ENCODE data around the gene ARHGEF4.

The ARHGEF4 gene

DNA sequence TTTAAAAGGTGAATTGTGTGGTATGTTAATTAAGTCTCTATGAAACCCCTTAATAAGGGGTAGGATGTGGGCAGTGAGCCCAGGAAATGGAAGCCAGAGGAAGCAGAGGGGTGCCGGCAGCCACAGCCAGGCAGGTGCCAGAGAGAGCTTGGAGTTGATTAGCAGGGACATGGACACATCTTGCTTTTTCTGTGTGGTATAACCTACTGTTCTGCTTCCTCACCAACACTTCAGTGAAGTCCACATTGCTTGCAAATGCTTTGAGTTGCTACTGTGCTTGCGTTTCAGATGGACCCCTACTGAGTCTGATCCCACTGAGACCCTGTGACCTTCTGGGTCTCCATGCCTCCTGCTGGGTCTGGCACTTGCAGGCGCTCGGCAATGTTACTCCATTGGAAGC lies 30.3 kb upstream of the ARHGEF4 start:
- no peak for DNase-seq
- no CpG with 5 or more reads among the region's 4 CpGs for WGBS (ENCODE audit: extremely low coverage, insufficient coverage, insufficient read length)
- no peaks in the 10 kb centered on the region for H3K79me1 ChIP-seq (ENCODE audit: low read length)
- no peak overlapping the region for H3K27ac ChIP-seq (ENCODE audit: low read depth, low read length)
- H2BK12ac ChIP-seq (ENCODE audit: low read length), result no peak overlapping the region
- no peak overlapping the region for H4K8ac ChIP-seq (ENCODE audit: low read depth, low read length)
- no peak overlapping the region for H3K4me3 ChIP-seq (ENCODE audit: low read depth, low read length)
- no peak overlapping the region for H3K4me2 ChIP-seq (ENCODE audit: low read length)
- H3K14ac ChIP-seq (ENCODE audit: low read length), result no peak overlapping the region
- no peak overlapping the region for H4K91ac ChIP-seq (ENCODE audit: low read depth, low read length)
- no peaks in the 10 kb centered on the region for H3K36me3 ChIP-seq (ENCODE audit: control insufficient read depth in 1 of 2, insufficient read depth in 2 of 2, low read length in 2 of 2)
- no peak overlapping the region for H2AFZ ChIP-seq (ENCODE audit: insufficient read depth, low read length, poor library complexity)
- H2BK120ac ChIP-seq (ENCODE audit: insufficient read depth, low read length, poor library complexity), result no peak overlapping the region
- no peak overlapping the region for H3K4ac ChIP-seq (ENCODE audit: low read depth, low read length)
- no peak overlapping the region for H3K23ac ChIP-seq (ENCODE audit: low read length)
- no peak overlapping the region for H3K9ac ChIP-seq (ENCODE audit: low read length)
- H3K9me3 ChIP-seq (ENCODE audit: insufficient read depth, low read depth, low read length), result no peaks in the 10 kb centered on the region
- no peaks in the 10 kb centered on the region for H3K79me2 ChIP-seq (ENCODE audit: control insufficient read depth, insufficient read depth, low read length, poor library complexity)
- H4K12ac ChIP-seq (ENCODE audit: low read depth, low read length), result no peak overlapping the region
- H3K4me1 ChIP-seq (ENCODE audit: control insufficient read depth in 1 of 2, insufficient read depth in 2 of 2, low read length in 2 of 2), result peaks cover 0 to 3% of the 10 kb centered on the region in 2 experiments
- no peak overlapping the region for H2AK5ac ChIP-seq (ENCODE audit: low read length)
- no peak overlapping the region for H2BK5ac ChIP-seq (ENCODE audit: low read depth, low read length, poor library complexity)
- H3K27me3 ChIP-seq (ENCODE audit: insufficient read depth, low read length), result no peaks in the 10 kb centered on the region
- no peak overlapping the region for H3K18ac ChIP-seq (ENCODE audit: low read length)

DNA sequence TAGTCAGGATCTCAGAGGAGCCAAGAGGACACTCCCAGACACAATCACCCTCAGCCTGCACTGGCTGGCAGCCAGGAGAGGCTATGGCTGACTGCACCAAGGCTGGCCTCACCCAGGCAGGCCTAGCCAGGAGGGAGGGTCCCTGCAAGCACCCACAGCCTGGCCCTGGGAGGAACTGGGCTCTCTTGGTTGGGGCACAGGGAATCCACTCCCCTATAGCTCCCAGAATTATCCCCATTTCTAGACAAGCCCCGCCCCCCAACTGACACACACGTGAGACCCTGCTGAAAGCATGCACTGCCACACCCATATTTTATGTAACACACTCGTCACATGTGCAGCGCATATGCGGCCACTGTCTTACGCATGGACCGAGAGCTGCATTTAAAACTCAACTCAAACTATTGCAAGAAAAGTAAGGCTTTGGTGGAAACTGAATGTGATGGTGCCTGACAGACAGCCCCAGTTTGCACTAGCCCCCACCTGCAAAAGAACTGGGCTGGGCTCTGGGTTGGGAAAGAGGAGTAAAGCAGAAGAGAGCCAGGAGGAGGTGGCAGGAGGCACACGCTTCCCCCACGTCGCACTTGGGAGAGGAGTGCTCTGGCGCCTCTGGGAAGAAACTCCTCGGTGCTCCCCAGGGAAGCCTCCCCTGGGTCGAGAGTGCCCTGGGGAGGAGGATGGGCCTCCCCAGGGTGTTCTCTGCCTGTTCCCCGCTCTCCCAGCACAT lies 28.9 kb upstream of the ARHGEF4 start:
- Histone ChIP-seq H3K36me3 (ENCODE audit: control insufficient read depth in 1 of 2, insufficient read depth in 2 of 2, low read length in 2 of 2) (no peaks in the 10 kb centered on the region), H3K79me2 (ENCODE audit: control insufficient read depth, insufficient read depth, low read length, poor library complexity) (no peaks in the 10 kb centered on the region), H2AFZ (ENCODE audit: insufficient read depth, low read length, poor library complexity) (no peak overlapping the region), H4K12ac (ENCODE audit: low read depth, low read length) (no peak overlapping the region), H2AK5ac (ENCODE audit: low read length) (no peak overlapping the region), H2BK5ac (ENCODE audit: low read depth, low read length, poor library complexity) (no peak overlapping the region), H3K27ac (ENCODE audit: low read depth, low read length) (no peak overlapping the region), H3K9ac (ENCODE audit: low read length) (no peak overlapping the region), H3K79me1 (ENCODE audit: low read length) (no peaks in the 10 kb centered on the region), H3K4me3 (ENCODE audit: low read depth, low read length) (no peak overlapping the region), H2BK12ac (ENCODE audit: low read length) (no peak overlapping the region), H3K14ac (ENCODE audit: low read length) (no peak overlapping the region), H2BK120ac (ENCODE audit: insufficient read depth, low read length, poor library complexity) (no peak overlapping the region), H3K23ac (ENCODE audit: low read length) (no peak overlapping the region), H3K18ac (ENCODE audit: low read length) (no peak overlapping the region), H3K27me3 (ENCODE audit: insufficient read depth, low read length) (no peaks in the 10 kb centered on the region), H3K4me1 (ENCODE audit: control insufficient read depth in 1 of 2, insufficient read depth in 2 of 2, low read length in 2 of 2) (peaks cover 0 to 3% of the 10 kb centered on the region in 2 experiments), H3K4me2 (ENCODE audit: low read length) (no peak overlapping the region), H3K9me3 (ENCODE audit: insufficient read depth, low read depth, low read length) (no peaks in the 10 kb centered on the region), H3K4ac (ENCODE audit: low read depth, low read length) (no peak overlapping the region), H4K91ac (ENCODE audit: low read depth, low read length) (no peak overlapping the region), H4K8ac (ENCODE audit: low read depth, low read length) (no peak overlapping the region)
- no CpG with 5 or more reads among the region's 14 CpGs for WGBS (ENCODE audit: extremely low coverage, insufficient coverage, insufficient read length)
- no peak for DNase-seq

DNA sequence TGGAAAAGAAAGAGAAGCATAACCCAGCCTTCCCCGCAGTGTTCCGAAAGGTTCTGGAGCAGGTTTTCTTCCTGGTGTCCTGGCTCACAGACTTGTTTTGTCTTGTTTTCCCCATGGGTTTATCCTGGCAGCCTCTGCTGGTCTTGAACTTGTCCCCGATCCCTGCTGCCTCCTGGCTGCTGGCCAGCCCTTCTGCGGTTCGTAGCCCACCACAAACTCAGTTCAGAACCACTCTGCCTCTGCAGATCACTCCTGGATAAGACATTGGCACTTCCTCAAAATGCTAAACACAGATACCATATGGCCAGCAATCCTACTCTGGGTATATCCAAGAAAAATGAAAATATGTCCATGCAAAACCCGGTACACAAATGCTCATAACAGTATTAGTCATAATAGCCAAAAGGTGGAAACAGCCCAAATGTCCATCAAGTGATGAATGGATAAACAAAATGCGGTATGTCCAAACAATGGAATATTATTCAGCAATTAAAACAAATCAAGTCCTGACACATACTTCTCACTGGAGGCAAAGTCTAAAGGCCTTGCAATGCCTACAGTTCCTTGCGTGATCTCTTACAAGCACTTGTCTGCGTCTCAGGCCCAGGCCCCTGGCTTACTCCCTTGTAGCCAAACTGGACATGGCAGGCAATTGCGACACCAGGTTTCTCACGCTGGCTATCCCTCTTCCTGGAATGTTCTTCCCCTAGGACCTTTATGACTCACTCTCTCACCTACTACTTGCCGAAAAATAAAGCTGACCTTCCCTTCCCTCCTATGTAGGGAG lies 28.0 kb upstream of the ARHGEF4 start:
- no peak overlapping the region for H4K8ac ChIP-seq (ENCODE audit: low read depth, low read length)

GRCh38 chr2:130810490-130810889 lies 26.2 kb upstream of the ARHGEF4 start:
- no peak overlapping the region for H2BK120ac ChIP-seq (ENCODE audit: insufficient read depth, low read length, poor library complexity)
- H4K91ac ChIP-seq (ENCODE audit: low read depth, low read length), result no peak overlapping the region
- no peak overlapping the region for H2AK5ac ChIP-seq (ENCODE audit: low read length)
- H2AFZ ChIP-seq (ENCODE audit: insufficient read depth, low read length, poor library complexity), result no peak overlapping the region
- H2BK5ac ChIP-seq (ENCODE audit: low read depth, low read length, poor library complexity), result no peak overlapping the region
- H3K4me2 ChIP-seq (ENCODE audit: low read length), result no peak overlapping the region
- no peak overlapping the region for H2BK12ac ChIP-seq (ENCODE audit: low read length)
- H3K4me1 ChIP-seq (ENCODE audit: control insufficient read depth in 1 of 2, insufficient read depth in 2 of 2, low read length in 2 of 2), result peaks cover 0 to 3% of the 10 kb centered on the region in 2 experiments
- no peak overlapping the region for H3K9ac ChIP-seq (ENCODE audit: low read length)
- no peak overlapping the region for H3K14ac ChIP-seq (ENCODE audit: low read length)
- WGBS (ENCODE audit: extremely low coverage, insufficient coverage, insufficient read length), result no CpG with 5 or more reads among the region's 7 CpGs
- H3K36me3 ChIP-seq (ENCODE audit: control insufficient read depth in 1 of 2, insufficient read depth in 2 of 2, low read length in 2 of 2), result no peaks in the 10 kb centered on the region
- no peak overlapping the region for H3K4me3 ChIP-seq (ENCODE audit: low read depth, low read length)
- no peak overlapping the region for H3K27ac ChIP-seq (ENCODE audit: low read depth, low read length)
- no peak for DNase-seq
- no peak overlapping the region for H3K4ac ChIP-seq (ENCODE audit: low read depth, low read length)
- no peaks in the 10 kb centered on the region for H3K79me1 ChIP-seq (ENCODE audit: low read length)
- H4K8ac ChIP-seq (ENCODE audit: low read depth, low read length), result no peak overlapping the region
- no peaks in the 10 kb centered on the region for H3K9me3 ChIP-seq (ENCODE audit: insufficient read depth, low read depth, low read length)
- no peaks in the 10 kb centered on the region for H3K79me2 ChIP-seq (ENCODE audit: control insufficient read depth, insufficient read depth, low read length, poor library complexity)
- no peaks in the 10 kb centered on the region for H3K27me3 ChIP-seq (ENCODE audit: insufficient read depth, low read length)
- no peak overlapping the region for H3K18ac ChIP-seq (ENCODE audit: low read length)
- H4K12ac ChIP-seq (ENCODE audit: low read depth, low read length), result no peak overlapping the region
- H3K23ac ChIP-seq (ENCODE audit: low read length), result no peak overlapping the region

More for the DNA sequence above, 28.0 kb upstream of the ARHGEF4 start:
- Histone ChIP-seq H3K27me3 (ENCODE audit: insufficient read depth, low read length) (no peaks in the 10 kb centered on the region), H3K9me3 (ENCODE audit: insufficient read depth, low read depth, low read length) (no peaks in the 10 kb centered on the region), H3K36me3 (ENCODE audit: control insufficient read depth in 1 of 2, insufficient read depth in 2 of 2, low read length in 2 of 2) (no peaks in the 10 kb centered on the region), H3K4me3 (ENCODE audit: low read depth, low read length) (no peak overlapping the region), H3K79me2 (ENCODE audit: control insufficient read depth, insufficient read depth, low read length, poor library complexity) (no peaks in the 10 kb centered on the region), H3K27ac (ENCODE audit: low read depth, low read length) (no peak overlapping the region), H3K4ac (ENCODE audit: low read depth, low read length) (no peak overlapping the region), H3K18ac (ENCODE audit: low read length) (no peak overlapping the region), H3K23ac (ENCODE audit: low read length) (no peak overlapping the region), H2BK12ac (ENCODE audit: low read length) (no peak overlapping the region), H2BK5ac (ENCODE audit: low read depth, low read length, poor library complexity) (no peak overlapping the region), H2AFZ (ENCODE audit: insufficient read depth, low read length, poor library complexity) (no peak overlapping the region), H3K4me2 (ENCODE audit: low read length) (no peak overlapping the region), H3K9ac (ENCODE audit: low read length) (no peak overlapping the region), H3K14ac (ENCODE audit: low read length) (no peak overlapping the region), H4K12ac (ENCODE audit: low read depth, low read length) (no peak overlapping the region), H2AK5ac (ENCODE audit: low read length) (no peak overlapping the region), H4K91ac (ENCODE audit: low read depth, low read length) (no peak overlapping the region), H3K4me1 (ENCODE audit: control insufficient read depth in 1 of 2, insufficient read depth in 2 of 2, low read length in 2 of 2) (peaks cover 0 to 3% of the 10 kb centered on the region in 2 experiments), H2BK120ac (ENCODE audit: insufficient read depth, low read length, poor library complexity) (no peak overlapping the region), H3K79me1 (ENCODE audit: low read length) (no peaks in the 10 kb centered on the region)
- WGBS (ENCODE audit: extremely low coverage, insufficient coverage, insufficient read length), result no CpG with 5 or more reads among the region's 12 CpGs
- peak; percentile 90 to 93 for DNase-seq
